Parathyroid adenoma (tissue), 2 donors: ENCODE measurements around the gene PPP3R1.

ENCODE experiments used
- H2AFZ ChIP-seq: fragments of 300-600 bp; sonication (generic); one replicate; pipeline ENCODE4 v1.7.0; 2017; ENCODE audit warnings: antibody characterized with exemption, mild to moderate bottlenecking
- H3K27ac ChIP-seq: fragments of 300-600 bp; sonication (generic); one replicate; pipeline ENCODE4 v1.7.0; 2017
- H3K27me3 ChIP-seq: fragments of 300-600 bp; sonication (generic); one replicate; pipeline ENCODE4 v1.7.0; 2017; ENCODE audit warnings: low read length; ENCODE audit not compliant: control insufficient read depth, insufficient read depth
- H3K36me3 ChIP-seq: fragments of 300-600 bp; sonication (generic); one replicate; pipeline ENCODE4 v1.7.0; 2017; ENCODE audit warnings: low read length; ENCODE audit not compliant: control insufficient read depth, insufficient read depth
- H3K4me1 ChIP-seq: fragments of 300-600 bp; sonication (generic); one replicate; pipeline ENCODE4 v1.7.0; 2017; ENCODE audit warnings: control low read depth
- H3K4me2 ChIP-seq: fragments of 300-600 bp; sonication (generic); one replicate; pipeline ENCODE4 v1.7.0; 2017; ENCODE audit warnings: low read length
- H3K4me3 ChIP-seq: fragments of 300-600 bp; sonication (generic); one replicate; pipeline ENCODE4 v1.7.0; 2017; ENCODE audit warnings: low read depth, low read length
- H3K79me2 ChIP-seq: fragments of 300-600 bp; sonication (generic); one replicate; pipeline ENCODE4 v1.7.0; 2017; ENCODE audit warnings: control low read depth
- H3K9ac ChIP-seq: fragments of 300-600 bp; sonication (generic); one replicate; pipeline ENCODE4 v1.7.0; 2017; ENCODE audit warnings: mild to moderate bottlenecking
- H3K9me3 ChIP-seq: fragments of 300-600 bp; sonication (generic); one replicate; pipeline ENCODE4 v1.7.0; 2017; ENCODE audit warnings: low read length; ENCODE audit not compliant: control insufficient read depth
- CTCF ChIP-seq: fragments of 300-600 bp; sonication (generic); IDR thresholded peaks from one replicate; pipeline ENCODE4 v1.7.0; 2017; ENCODE audit warnings: antibody characterized with exemption, mild to moderate bottlenecking
- donor health status: primary hyperparathyroidism.

The PPP3R1 gene

DNA sequence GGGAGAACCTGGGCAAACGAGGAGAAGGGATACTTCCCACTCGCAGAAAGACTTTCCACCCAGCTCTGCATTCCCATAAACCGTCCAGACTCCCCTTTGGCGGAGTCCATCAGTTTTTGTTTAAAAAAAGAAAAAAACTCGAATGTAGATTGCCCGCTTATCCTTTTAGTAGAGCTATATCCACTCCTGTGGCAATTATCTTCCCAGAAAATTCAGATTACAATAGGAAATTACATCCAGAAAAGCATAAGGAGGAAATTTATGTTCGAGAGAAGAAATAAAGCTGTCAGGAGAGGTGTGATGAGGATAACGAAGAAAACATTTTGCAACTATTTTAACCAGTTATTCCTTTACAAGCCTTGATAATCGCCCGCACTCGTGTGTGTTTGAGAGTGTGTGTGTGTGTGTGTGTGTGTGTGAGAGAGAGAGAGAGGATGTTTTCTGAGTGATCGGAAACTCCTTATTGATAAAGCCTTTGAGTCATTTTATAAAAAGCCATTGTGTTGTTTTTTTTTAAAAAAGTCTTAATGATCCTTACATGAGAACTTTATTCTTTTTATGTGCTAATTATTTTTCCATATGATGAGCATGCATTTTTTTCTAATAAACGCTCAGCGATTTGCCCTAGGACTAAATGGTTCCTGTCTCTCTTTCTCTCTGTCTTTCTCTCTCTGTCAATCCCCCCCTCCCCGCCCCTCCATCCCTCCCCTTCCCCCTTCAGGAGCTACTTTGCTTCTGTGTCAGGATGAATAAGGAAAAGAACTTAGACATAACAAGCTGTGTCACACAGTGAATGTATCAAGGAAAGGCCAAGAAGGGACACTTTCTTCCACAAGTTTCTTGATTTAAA is 1.1 kb upstream of the PPP3R1 start:
- peaks cover 20% of the 10 kb centered on the region for H3K4me1 ChIP-seq
- H3K4me2 ChIP-seq, result peak overlapping the region; percentile 93
- H3K36me3 ChIP-seq, result no peaks in the 10 kb centered on the region
- peak overlapping the region; percentile 94 for H3K27ac ChIP-seq
- H3K79me2 ChIP-seq, result peaks cover 22% of the 10 kb centered on the region
- H3K9ac ChIP-seq, result peak overlapping the region; percentile 56
- peak overlapping the region; percentile 91 for H2AFZ ChIP-seq
- H3K4me3 ChIP-seq, result peak overlapping the region; percentile 65
- H3K9me3 ChIP-seq, result no peaks in the 10 kb centered on the region
- TF ChIP-seq CTCF, result no peak
- H3K27me3 ChIP-seq, result no peaks in the 10 kb centered on the region

- Histone ChIP-seq H3K27me3 (no peaks in the 10 kb centered on the region), H3K9me3 (no peaks in the 10 kb centered on the region), H3K27ac (peak overlapping the region; percentile 94), H3K79me2 (peaks cover 37% of the 10 kb centered on the region), H3K9ac (peak overlapping the region; percentile 55), H3K4me2 (peak overlapping the region; percentile 51), H3K4me1 (peaks cover 25% of the 10 kb centered on the region), H3K4me3 (peak overlapping the region; percentile 83), H3K36me3 (no peaks in the 10 kb centered on the region), H2AFZ (peak overlapping the region; percentile 91)
- TF ChIP-seq CTCF, result no peak
Observed at GRCh38 chr2:68251855-68252399, 405 bp downstream of the PPP3R1 start.

DNA sequence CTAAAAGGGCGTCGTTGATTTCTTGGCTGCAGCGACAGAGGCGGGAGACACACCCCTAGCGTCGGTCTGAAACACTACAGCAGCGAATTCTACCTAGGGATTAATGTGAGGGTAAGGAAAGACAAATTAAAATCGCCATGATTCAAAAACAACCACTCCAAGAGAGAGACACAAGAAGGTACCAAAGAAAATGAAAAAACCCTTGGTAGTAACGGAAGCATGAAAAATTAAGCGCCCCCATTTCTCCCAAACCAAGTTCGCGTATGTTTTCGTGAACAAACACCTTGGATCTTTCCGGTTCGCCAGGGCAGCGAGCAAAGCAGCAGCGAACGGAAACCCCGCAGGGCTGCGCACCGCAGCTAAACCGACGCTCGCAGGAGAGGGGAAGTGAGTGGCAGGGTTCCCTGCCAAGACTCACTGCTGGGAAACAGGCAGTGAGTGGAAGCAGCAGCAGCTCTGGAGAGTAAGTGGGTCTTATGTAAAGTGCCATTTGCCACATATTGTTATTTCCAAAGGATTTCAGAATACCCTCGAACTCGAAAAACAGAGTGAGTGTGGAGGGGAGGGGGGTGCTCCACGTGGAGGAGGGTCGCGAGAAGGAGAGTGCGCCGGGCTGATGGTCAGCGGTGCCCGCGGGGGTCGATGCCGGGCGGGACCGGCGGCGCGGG is 1.0 kb downstream of the PPP3R1 start:
- H2AFZ ChIP-seq, result peak overlapping the region; percentile 76
- no peaks in the 10 kb centered on the region for H3K27me3 ChIP-seq
- H3K79me2 ChIP-seq, result peaks cover 43% of the 10 kb centered on the region
- no peaks in the 10 kb centered on the region for H3K36me3 ChIP-seq
- H3K4me1 ChIP-seq, result peaks cover 31% of the 10 kb centered on the region
- H3K4me3 ChIP-seq, result peak overlapping the region; percentile 83
- H3K9me3 ChIP-seq, result no peaks in the 10 kb centered on the region
- H3K9ac ChIP-seq, result no peak overlapping the region
- peak overlapping the region; percentile 72 for H3K4me2 ChIP-seq
- H3K27ac ChIP-seq, result peak overlapping the region; percentile 94
- peak; percentile 75 for TF ChIP-seq CTCF

GRCh38 chr2:68250652-68251186 is 1.6 kb downstream of the PPP3R1 start:
- Histone ChIP-seq H3K4me3 (peak overlapping the region; percentile 83), H3K9me3 (no peaks in the 10 kb centered on the region), H3K4me2 (peak overlapping the region; percentile 72), H3K9ac (no peak overlapping the region), H3K79me2 (peaks cover 46% of the 10 kb centered on the region), H3K36me3 (no peaks in the 10 kb centered on the region), H3K4me1 (peaks cover 31% of the 10 kb centered on the region), H2AFZ (peak overlapping the region; percentile 36), H3K27ac (peak overlapping the region; percentile 94), H3K27me3 (no peaks in the 10 kb centered on the region)
- TF ChIP-seq CTCF, result no peak
